Measurements from ENCODE around the gene FBXW7.
A peak's percentile ranks its signal among the peaks of the same experiment; 100 is the strongest.

The FBXW7 gene

GRCh38 chr4:152307669-152308068 is 228.2 kb downstream of the FBXW7 start:
- peak; percentile 63 for FAIRE-seq
- no peak for DNase-seq (ENCODE audit: extremely low spot score, insufficient read length, low read depth)

- no peak for DNase-seq (ENCODE audit: extremely low spot score, insufficient read length, low read depth)
- peak; percentile 9 for FAIRE-seq
Measured at GRCh38 chr4:152306541-152306940, 229.4 kb downstream of the FBXW7 start.

GRCh38 chr4:152304220-152304619 is 231.7 kb downstream of the FBXW7 start:
- peak; percentile 33 for DNase-seq (ENCODE audit: extremely low spot score, insufficient read length, low read depth)
- peak; percentile 99 for FAIRE-seq

GRCh38 chr4:152301381-152301780 is 234.5 kb downstream of the FBXW7 start:
- FAIRE-seq, result no peak
- no peak for DNase-seq (ENCODE audit: extremely low spot score, insufficient read length, low read depth)

- FAIRE-seq, result no peak
- DNase-seq (ENCODE audit: extremely low spot score, insufficient read length, low read depth), result no peak
Measured at GRCh38 chr4:152299553-152299952, 236.3 kb downstream of the FBXW7 start.

- DNase-seq (ENCODE audit: extremely low spot score, insufficient read length, low read depth) (no peak), FAIRE-seq (no peak)
Measured at GRCh38 chr4:152296386-152296785, 239.5 kb downstream of the FBXW7 start.

- FAIRE-seq, result no peak
- DNase-seq (ENCODE audit: extremely low spot score, insufficient read length, low read depth), result no peak
Measured at GRCh38 chr4:152294765-152295164, 241.1 kb downstream of the FBXW7 start.

- no peak for DNase-seq (ENCODE audit: extremely low spot score, insufficient read length, low read depth)
- no peak for FAIRE-seq
Measured at GRCh38 chr4:152294331-152294730, 241.6 kb downstream of the FBXW7 start.

GRCh38 chr4:152293527-152293926 is 242.4 kb downstream of the FBXW7 start:
- DNase-seq (ENCODE audit: extremely low spot score, insufficient read length, low read depth) (no peak), FAIRE-seq (no peak)

GRCh38 chr4:152290366-152290921 is 245.4 kb downstream of the FBXW7 start:
- FAIRE-seq (no peak), DNase-seq (ENCODE audit: extremely low spot score, insufficient read length, low read depth) (no peak)

GRCh38 chr4:152289941-152290340 is 246.0 kb downstream of the FBXW7 start:
- no peak for DNase-seq (ENCODE audit: extremely low spot score, insufficient read length, low read depth)
- FAIRE-seq, result no peak

- FAIRE-seq, result peak; percentile 15
Measured at GRCh38 chr4:152289541-152289940, 246.4 kb downstream of the FBXW7 start.

GRCh38 chr4:152283801-152284470 is 252.0 kb downstream of the FBXW7 start:
- DNase-seq (ENCODE audit: extremely low spot score, insufficient read length, low read depth) (no peak), FAIRE-seq (no peak)

More at GRCh38 chr4:152289541-152289940, 246.4 kb downstream of the FBXW7 start:
- DNase-seq (ENCODE audit: extremely low spot score, insufficient read length, low read depth), result no peak

GRCh38 chr4:152281822-152282221 is 254.1 kb downstream of the FBXW7 start:
- no peak for FAIRE-seq
- DNase-seq (ENCODE audit: extremely low spot score, insufficient read length, low read depth), result no peak

- no peak for FAIRE-seq
Measured at GRCh38 chr4:152281211-152281610, 254.7 kb downstream of the FBXW7 start.

GRCh38 chr4:152279234-152279566 is 256.7 kb downstream of the FBXW7 start:
- no peak for DNase-seq (ENCODE audit: extremely low spot score, insufficient read length, low read depth)
- no peak for FAIRE-seq

More at GRCh38 chr4:152281211-152281610, 254.7 kb downstream of the FBXW7 start:
- no peak for DNase-seq (ENCODE audit: extremely low spot score, insufficient read length, low read depth)

GRCh38 chr4:152278505-152279233 is 257.2 kb downstream of the FBXW7 start:
- peak; percentile 42 for DNase-seq (ENCODE audit: extremely low spot score, insufficient read length, low read depth)

GRCh38 chr4:152278172-152278504 is 257.8 kb downstream of the FBXW7 start:
- DNase-seq (ENCODE audit: extremely low spot score, insufficient read length, low read depth) (no peak), FAIRE-seq (no peak)

More at GRCh38 chr4:152278505-152279233, 257.2 kb downstream of the FBXW7 start:
- peak; percentile 96 for FAIRE-seq

GRCh38 chr4:152277333-152277732 is 258.6 kb downstream of the FBXW7 start:
- FAIRE-seq (no peak), DNase-seq (ENCODE audit: extremely low spot score, insufficient read length, low read depth) (no peak)

GRCh38 chr4:152273343-152273742 is 262.5 kb downstream of the FBXW7 start:
- DNase-seq (ENCODE audit: extremely low spot score, insufficient read length, low read depth) (no peak), FAIRE-seq (no peak)
